ENCODE measurements around the gene OXGR1. TPM values are rescaled to one million over a fixed set of nuclear protein-coding genes. Genes with fewer than 3 reads are reported as not detected.
"Not testable (repeated sequence)": the region's sequence is repeated elsewhere in the genome, so short reads cannot be mapped to it uniquely, and the experiment has no call there.

Gene OXGR1
- total and polyA plus RNA-seq, 3 donors from 2014 or later, result 0.13 to 0.43 TPM; not detected in 1

- Histone ChIP-seq H3K27me3 (no peaks in the 10 kb centered on the region), H3K9me3 (no peaks in the 10 kb centered on the region), H3K4me1 (no peaks in the 10 kb centered on the region), H3K36me3 (ENCODE audit: low read depth, missing control alignments) (no peaks in the 10 kb centered on the region), H3K4me3 (no peak overlapping the region), H3K27ac (no peak overlapping the region)
- TF ChIP-seq POLR2A (IDR thresholded peaks at IDR 0.05) (no peak), CTCF (IDR thresholded peaks at IDR 0.05) (no peak)
- no peak for DNase-seq
- intact Hi-C loops (cut with DNase I; ENCODE audit: low total_unique reads), result no loop called here
These were observed 32.9 kb upstream of the OXGR1 start for GRCh38 chr13:97027162-97027554.

GRCh38 chr13:97026531-97027161, 32.4 kb upstream of the OXGR1 start:
- H3K4me3 ChIP-seq, result no peak overlapping the region
- no peaks in the 10 kb centered on the region for H3K36me3 ChIP-seq (ENCODE audit: low read depth, missing control alignments)
- 64 to 65% methylated on average over 5 of the region's 5 CpGs for WGBS, 2 donors
- intact Hi-C loops (cut with DNase I; ENCODE audit: low total_unique reads), result no loop called here
- no peak for DNase-seq
- H3K27me3 ChIP-seq, result no peaks in the 10 kb centered on the region
- no peak overlapping the region for H3K27ac ChIP-seq
- no peaks in the 10 kb centered on the region for H3K4me1 ChIP-seq
- no peaks in the 10 kb centered on the region for H3K9me3 ChIP-seq
- TF ChIP-seq POLR2A (IDR thresholded peaks at IDR 0.05) (no peak), CTCF (IDR thresholded peaks at IDR 0.05) (no peak)

GRCh38 chr13:97023812-97024211, 29.5 kb upstream of the OXGR1 start:
- intact Hi-C loops (cut with DNase I; ENCODE audit: low total_unique reads), result not testable (repeated sequence)

GRCh38 chr13:97023117-97023516, 28.8 kb upstream of the OXGR1 start:
- H3K27me3 ChIP-seq, result no peaks in the 10 kb centered on the region
- no peaks in the 10 kb centered on the region for H3K4me1 ChIP-seq
- H3K4me3 ChIP-seq, result no peak overlapping the region
- no peak overlapping the region for H3K27ac ChIP-seq
- intact Hi-C loops (cut with DNase I; ENCODE audit: low total_unique reads), result no loop called here
- H3K36me3 ChIP-seq (ENCODE audit: low read depth, missing control alignments), result no peaks in the 10 kb centered on the region
- WGBS, 2 donors, result 31 to 53% methylated on average over 1 of the region's 1 CpG
- DNase-seq, result no peak
- no peak for TF ChIP-seq CTCF (IDR thresholded peaks at IDR 0.05)
- TF ChIP-seq POLR2A (IDR thresholded peaks at IDR 0.05), result no peak
- H3K9me3 ChIP-seq, result no peaks in the 10 kb centered on the region

More at GRCh38 chr13:97023812-97024211, 29.5 kb upstream of the OXGR1 start:
- not testable (repeated sequence) for H3K36me3 ChIP-seq (ENCODE audit: low read depth, missing control alignments); H3K27ac ChIP-seq; DNase-seq; H3K4me3 ChIP-seq; H3K4me1 ChIP-seq; H3K9me3 ChIP-seq; H3K27me3 ChIP-seq
- 94 to 100% methylated on average over 1 of the region's 1 CpG for WGBS, 2 donors

- intact Hi-C loops (cut with DNase I; ENCODE audit: low total_unique reads), result no loop called here
- H3K4me1 ChIP-seq, result no peaks in the 10 kb centered on the region
- H3K9me3 ChIP-seq, result no peaks in the 10 kb centered on the region
- 81 to 89% methylated on average over 4 of the region's 4 CpGs for WGBS, 2 donors
- no peaks in the 10 kb centered on the region for H3K27me3 ChIP-seq
- no peak for TF ChIP-seq POLR2A (IDR thresholded peaks at IDR 0.05)
- TF ChIP-seq CTCF (IDR thresholded peaks at IDR 0.05), result no peak
- no peak overlapping the region for H3K4me3 ChIP-seq
- DNase-seq, result no peak
- H3K36me3 ChIP-seq (ENCODE audit: low read depth, missing control alignments), result no peaks in the 10 kb centered on the region
- no peak overlapping the region for H3K27ac ChIP-seq
These were observed 27.0 kb upstream of the OXGR1 start for GRCh38 chr13:97021241-97021640.
